NCI-H748 (cell line): ENCODE data around the gene PPP2R3C.
A peak's percentile ranks its signal among the peaks of the same experiment; 100 is the strongest.
"Not testable (repeated sequence)": the region's sequence is repeated elsewhere in the genome, so short reads cannot be mapped to it uniquely, and the experiment has no call there.

Experiments
- DNase-seq: peaks from one replicate; lab custom pipeline; 2025; ENCODE audit not compliant: unreplicated experiment; lab: John Stamatoyannopoulos, UW

PPP2R3C gene

DNA sequence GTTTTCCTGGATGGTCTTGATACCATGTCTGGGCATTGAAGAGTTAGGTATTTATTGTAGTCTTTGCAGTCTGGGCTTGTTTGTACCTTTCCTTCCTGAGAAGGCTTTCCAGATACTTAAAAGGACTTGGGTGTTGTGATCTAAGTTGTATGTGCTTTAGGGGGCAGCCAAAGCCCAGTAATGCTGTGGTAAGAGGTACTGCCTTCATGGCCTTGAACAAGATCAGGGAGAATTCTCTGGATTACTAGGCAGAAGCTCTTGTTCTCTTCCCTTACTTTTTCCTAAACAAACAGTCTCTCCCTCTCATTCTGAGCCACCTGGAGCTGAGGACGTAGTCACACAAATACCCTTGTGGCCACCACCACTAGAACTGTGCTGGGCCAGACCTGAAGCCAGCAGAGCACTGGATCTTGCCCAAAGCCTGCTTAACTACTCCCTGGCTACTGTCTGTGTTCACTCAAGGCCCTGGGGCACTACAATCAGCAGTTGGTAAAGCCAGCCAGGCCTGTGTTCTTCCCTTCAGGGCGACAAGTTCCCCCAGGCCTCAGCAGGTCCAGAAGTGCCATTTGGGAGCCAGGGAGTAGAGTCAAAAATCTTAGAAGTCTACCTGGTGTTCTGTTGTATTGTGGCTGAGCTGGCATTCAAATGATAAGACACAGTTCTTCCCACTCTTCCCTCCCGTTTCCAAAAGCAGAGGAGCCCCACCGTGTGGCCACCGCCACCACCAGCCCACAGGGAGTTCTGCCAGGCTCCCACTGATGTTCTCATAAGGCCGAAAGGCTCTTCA, 11.9 kb upstream of the PPP2R3C start:
- no peak for DNase-seq

DNA sequence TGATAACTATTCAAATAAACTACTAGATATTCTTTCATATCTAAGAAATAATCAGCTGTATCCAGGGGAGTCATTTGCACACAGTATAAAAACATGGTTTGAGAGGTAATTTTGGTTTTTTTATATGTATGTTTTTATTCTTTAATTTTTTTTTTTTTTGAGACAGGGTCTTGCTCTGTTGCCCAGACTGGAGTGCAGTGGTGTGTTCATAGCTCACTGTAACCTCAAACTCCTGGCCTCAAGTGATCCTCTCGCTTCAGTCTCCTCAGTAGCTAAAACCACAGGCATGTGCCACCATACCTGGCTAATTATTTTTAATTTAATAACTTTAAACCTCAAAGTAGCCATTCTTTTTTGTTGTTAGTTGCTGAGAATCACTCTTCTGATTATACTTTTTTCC, 2.3 kb upstream of the PPP2R3C start:
- no peak for DNase-seq

GRCh38 chr14:35123388-35123703, 1.6 kb upstream of the PPP2R3C start:
- no peak for DNase-seq

- peak; percentile 73 for DNase-seq
These were observed 1.1 kb upstream of the PPP2R3C start for GRCh38 chr14:35122696-35123387.

DNA sequence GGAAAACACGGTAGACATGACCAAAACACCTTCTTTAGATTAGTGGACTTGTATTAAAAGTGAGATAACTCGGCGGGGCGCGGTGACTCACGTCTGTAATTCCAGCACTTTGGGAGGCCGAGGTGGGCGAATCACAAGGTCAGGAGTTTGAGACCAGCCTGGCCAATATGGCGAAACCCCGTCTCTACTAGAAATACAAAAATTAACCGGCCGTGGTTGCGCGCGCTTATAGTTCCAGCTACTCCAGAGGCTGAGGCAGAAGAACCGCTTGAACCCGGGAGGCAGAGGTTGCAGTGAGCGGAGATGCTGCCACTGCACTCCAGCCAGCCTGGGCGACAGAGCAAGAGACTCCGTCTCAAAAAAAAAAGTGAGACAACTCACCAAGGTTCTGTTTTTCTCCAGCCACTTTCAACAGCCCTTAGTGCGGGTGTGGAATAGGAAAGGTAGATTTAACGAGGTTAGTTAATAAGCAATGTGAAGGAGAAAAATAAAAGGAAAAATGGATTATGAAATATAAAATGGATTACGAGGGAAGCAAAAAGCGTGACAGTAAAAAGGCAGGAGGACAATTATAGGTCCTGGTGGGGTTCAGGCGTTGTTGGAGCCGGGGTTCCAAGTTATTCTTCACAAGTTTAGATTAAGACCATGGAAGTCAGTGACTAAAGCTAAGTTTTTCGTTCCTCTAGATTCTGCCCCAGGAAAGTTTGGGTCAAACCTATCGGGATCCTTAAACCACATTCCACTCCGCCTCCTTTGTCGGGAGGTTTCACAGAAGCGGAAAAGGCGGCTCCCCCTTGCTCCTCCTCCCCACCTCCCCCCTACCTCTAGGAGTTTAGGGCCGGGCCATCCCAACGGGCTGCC, 534 bp downstream of the PPP2R3C start:
- no peak for DNase-seq

DNA sequence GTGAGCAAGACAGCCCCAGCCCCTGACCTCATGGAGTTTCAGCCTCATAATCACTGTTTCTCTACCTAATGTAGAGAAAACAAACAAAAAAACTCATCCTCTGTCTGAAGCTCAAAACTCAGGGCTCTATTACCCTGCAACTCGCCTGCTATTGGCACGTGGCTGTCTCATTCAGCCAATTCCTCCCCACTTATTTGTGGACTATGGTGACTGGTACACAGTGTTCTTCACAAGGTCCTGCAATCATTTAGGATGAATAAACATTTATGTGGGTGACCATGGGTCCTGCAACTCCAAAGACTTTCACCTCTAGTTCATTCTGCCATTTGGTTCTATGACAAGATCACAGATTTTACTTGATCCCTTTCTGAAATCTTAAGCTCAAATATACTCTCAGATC, 4.7 kb downstream of the PPP2R3C start:
- DNase-seq: no peak

DNA sequence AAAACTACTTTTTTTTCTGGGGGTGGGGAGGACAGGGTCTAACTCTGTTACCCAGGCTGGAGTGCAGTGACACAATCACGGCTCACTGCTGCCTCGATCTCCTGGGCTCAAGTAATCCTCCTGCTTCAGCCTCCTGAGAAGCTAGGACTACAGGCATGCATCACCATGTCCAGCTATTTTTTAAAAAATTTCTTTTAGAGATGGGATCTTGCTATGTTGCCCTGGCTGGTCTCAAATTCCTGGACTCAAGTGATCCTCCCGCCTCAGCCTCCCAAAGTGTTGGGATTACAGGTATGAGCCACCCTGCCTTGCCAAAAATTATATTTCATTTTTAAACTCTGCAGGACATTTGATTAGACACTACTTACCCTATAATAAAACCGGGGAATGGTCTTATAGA, 5.5 kb downstream of the PPP2R3C start:
- DNase-seq: no peak

- DNase-seq: no peak
These were observed 7.8 kb downstream of the PPP2R3C start for GRCh38 chr14:35114036-35114435.

DNA sequence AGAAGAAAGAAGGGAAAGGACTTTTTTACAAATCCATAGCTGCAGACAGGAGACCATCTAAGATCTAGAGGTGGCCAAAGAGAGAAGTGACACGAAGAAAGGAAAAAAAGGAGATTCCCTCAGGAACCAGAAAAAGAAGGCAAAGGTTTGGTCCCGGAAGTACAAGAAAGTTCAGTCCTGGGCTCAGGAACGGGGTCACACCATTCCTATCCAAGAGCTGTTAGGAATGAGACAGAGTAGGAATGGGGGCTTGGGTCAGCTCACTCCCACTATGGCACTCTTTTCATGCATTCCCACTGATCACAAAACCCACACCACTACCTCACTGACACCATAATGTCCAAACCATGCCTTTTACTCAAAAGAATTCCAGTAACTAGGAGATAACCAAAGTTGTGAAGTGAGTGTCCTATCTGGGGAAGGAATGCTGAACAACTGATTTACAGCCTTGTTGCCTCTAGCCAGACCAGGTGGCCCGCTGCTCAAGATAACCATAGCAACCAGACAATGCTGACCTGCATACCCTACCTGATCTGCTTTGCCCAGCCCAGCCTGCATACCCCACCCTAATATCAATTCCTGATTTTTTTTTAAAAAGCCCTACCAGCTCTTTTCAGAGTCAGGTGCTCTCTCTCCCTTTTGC, 8.4 kb downstream of the PPP2R3C start:
- DNase-seq: no peak

GRCh38 chr14:35112641-35113040, 9.1 kb downstream of the PPP2R3C start:
- DNase-seq: no peak

- no peak for DNase-seq
These were observed 13.9 kb downstream of the PPP2R3C start for GRCh38 chr14:35107866-35108265.

DNA sequence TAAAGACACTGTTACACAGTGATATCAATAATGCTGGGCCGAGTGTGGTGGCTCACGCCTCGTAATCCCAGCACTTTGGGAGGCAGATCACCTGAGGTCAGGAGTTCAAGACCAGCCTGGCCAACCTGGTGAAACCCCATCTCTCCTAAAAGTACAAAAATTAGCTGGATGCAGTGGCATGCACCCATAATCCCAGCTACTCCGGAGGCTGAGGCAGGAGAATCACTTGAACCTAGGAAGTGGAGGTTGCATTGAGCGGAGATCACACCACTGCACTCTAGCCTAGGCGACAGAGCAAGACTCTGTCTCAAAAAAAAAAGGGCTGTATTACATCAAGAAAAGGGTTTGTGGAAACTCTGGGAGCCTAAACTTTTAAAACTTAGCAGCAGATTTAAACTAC, 27.1 kb downstream of the PPP2R3C start:
- DNase-seq: not testable (repeated sequence)

GRCh38 chr14:35088514-35088913, 33.3 kb downstream of the PPP2R3C start:
- DNase-seq: no peak

GRCh38 chr14:35085441-35085840, 36.3 kb downstream of the PPP2R3C start:
- DNase-seq: no peak

DNA sequence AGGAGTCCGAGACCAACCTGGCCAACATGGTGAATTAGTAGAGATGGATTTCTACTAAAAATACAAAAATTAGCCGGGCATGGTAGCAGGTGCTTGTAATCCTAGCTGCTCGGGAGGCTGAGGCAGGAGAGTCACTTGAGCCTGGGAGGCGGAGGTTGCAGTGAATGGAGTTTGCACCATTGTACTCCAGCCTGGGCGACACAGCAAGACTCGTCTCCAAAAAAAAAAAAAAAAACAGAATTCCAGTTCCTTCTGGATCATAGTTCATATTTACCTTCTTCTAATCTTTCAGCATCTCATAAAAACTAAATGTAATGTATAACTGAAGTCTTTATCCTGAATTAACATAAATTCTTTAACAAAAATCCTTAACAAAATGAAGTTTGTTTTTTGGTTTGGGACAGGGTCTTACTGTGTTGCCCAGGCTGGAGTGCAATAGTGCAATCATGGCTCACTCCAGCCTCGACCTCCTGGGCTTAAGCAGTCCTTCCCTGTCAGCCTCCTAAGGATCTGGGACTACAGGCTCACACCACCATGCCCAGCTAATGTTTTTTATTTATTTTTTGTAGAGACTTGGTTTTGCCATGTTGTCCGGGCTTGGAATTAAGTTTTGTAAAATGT, 38.1 kb downstream of the PPP2R3C start:
- no peak for DNase-seq

DNA sequence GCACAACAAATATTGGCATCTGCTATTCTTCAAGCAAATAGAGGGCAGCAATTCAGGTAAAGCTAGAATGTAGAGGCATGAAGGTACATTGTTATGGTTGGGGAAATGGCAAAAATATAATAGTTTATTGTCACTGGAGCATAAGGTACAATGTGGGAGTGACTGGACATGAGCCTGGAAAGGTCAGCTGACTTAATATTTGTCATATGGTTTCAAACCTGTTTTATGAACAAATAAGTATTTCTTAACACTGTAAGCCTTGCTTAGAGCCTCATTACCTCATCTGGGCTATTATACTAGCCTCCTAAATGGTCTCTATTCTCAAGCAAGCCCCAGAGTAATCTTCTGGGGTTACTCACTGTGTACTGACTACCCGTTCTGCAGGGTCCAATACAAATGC, 42.0 kb downstream of the PPP2R3C start:
- DNase-seq: no peak

DNA sequence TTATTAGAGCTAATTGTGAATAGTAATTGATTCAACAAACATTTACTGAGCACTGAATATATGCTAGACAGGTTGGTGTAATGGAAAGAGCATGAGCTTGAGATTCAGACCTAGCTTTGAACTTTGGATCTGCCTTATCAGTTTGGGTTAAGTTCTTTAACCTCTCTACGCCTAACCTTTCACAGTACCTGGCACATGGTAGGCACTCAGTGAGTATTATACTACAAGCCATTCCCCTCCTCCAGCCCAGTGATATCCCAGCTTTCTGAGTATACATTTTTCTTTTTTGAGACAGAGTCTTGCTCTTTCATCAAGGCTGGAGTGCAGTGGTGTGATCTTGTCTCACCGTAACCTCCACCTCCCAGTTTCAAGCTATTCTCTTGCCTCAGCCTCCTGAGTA, 43.7 kb downstream of the PPP2R3C start:
- DNase-seq: no peak

GRCh38 chr14:35073486-35073885, 48.3 kb downstream of the PPP2R3C start:
- DNase-seq: no peak

- no peak for DNase-seq
These were observed 49.6 kb downstream of the PPP2R3C start for GRCh38 chr14:35072226-35072625.

GRCh38 chr14:35068238-35069012, 53.4 kb downstream of the PPP2R3C start:
- no peak for DNase-seq
